H1 (cell line): ENCODE results near the gene LNPK. TPM values are rescaled to one million over a fixed set of nuclear protein-coding genes. Genes with fewer than 3 reads are reported as not detected.

Source experiments
- CTCF ChIA-PET: fragments of 300-600 bp; sonication (Branson Sonifier 250); formaldehyde crosslinking; loops from one replicate; lab custom pipeline; 2021; ENCODE audit not compliant: partially characterized antibody; lab: Charles Lee
- POLR2A ChIA-PET: fragments of 300-600 bp; sonication (Branson Sonifier 250); formaldehyde crosslinking; loops from one replicate; lab custom pipeline; 2021; ENCODE audit warnings: inconsistent platforms; ENCODE audit not compliant: partially characterized antibody; lab: Charles Lee
- DNase-seq, 2 experiments: peaks; one replicate each; pipeline versions ENCODE4 v3.0.0 to v3.0.0-alpha.2; 2010 to 2022; ENCODE audit warnings: low spot score in 2 of 2, low read depth in 1 of 2, mixed read lengths in 1 of 2
- FAIRE-seq: peaks from 2 replicates; lab custom pipeline; 2011; peaks lifted over from hg19 to GRCh38; lab: Jason Lieb, UNC
- H2AFZ ChIP-seq: 2 replicates; pipeline ENCODE4 v1.8.1; 2012; ENCODE audit warnings: low read length, inconsistent platforms
- H2AK5ac ChIP-seq: 2 replicates; pipeline ENCODE4 v1.6.1; 2013; ENCODE audit warnings: low read depth, low read length
- H2BK120ac ChIP-seq: replicated peaks from 2 replicates; pipeline ENCODE3; 2013; ENCODE audit warnings: low read depth, low read length, inconsistent platforms
- H2BK12ac ChIP-seq: 2 replicates; pipeline ENCODE4 v1.6.1; 2013; ENCODE audit warnings: low read depth, low read length
- H2BK15ac ChIP-seq: 2 replicates; pipeline ENCODE4 v1.6.1; 2013; ENCODE audit warnings: low read length
- H2BK20ac ChIP-seq: 2 replicates; pipeline ENCODE4 v1.6.1; 2013; ENCODE audit warnings: low read length
- H2BK5ac ChIP-seq: 2 replicates; pipeline ENCODE4 v1.6.1; 2013; ENCODE audit warnings: low read depth, low read length
- H3K14ac ChIP-seq: 2 replicates; pipeline ENCODE4 v1.6.1; 2013; ENCODE audit warnings: inconsistent platforms; ENCODE audit not compliant: insufficient read length
- H3K18ac ChIP-seq: 2 replicates; pipeline ENCODE4 v1.6.1; 2013; ENCODE audit warnings: low read length; ENCODE audit errors: extremely low read depth
- H3K23ac ChIP-seq: 2 replicates; pipeline ENCODE4 v1.6.1; 2013; ENCODE audit warnings: inconsistent platforms; ENCODE audit not compliant: insufficient read length
- H3K23me2 ChIP-seq: 2 replicates; pipeline ENCODE4 v1.6.1; 2013; ENCODE audit warnings: low read depth, low read length
- H3K27ac ChIP-seq: 2 replicates; pipeline ENCODE4 v1.6.1; 2011; ENCODE audit warnings: low read depth, low read length, inconsistent platforms
- H3K27me3 ChIP-seq, 4 experiments: replicated peaks in 1 of 4; 1 replicate in 1 of 4; 2 replicates in 3 of 4; pipeline versions ENCODE4 v1.6.1 to v1.8.1; 2011 to 2013; ENCODE audit warnings: low read length in 3 of 4, mild to moderate bottlenecking in 3 of 4, inconsistent platforms in 2 of 4, mixed read lengths in 2 of 4, moderate library complexity in 1 of 4; ENCODE audit not compliant: control insufficient read depth in 3 of 4, insufficient read depth in 3 of 4; ENCODE audit errors: extremely low read depth in 1 of 4
- H3K36me3 ChIP-seq, 4 experiments: 2 replicates each; pipeline versions ENCODE4 v1.6.1 to v1.8.1; 2011 to 2013; ENCODE audit warnings: mild to moderate bottlenecking in 4 of 4, low read length in 3 of 4, moderate library complexity in 2 of 4, control low read depth in 1 of 4, inconsistent platforms in 1 of 4; ENCODE audit not compliant: insufficient read depth in 4 of 4, control insufficient read depth in 2 of 4
- H3K4ac ChIP-seq: replicated peaks from 2 replicates; pipeline ENCODE3; 2013; ENCODE audit warnings: low read length, low read depth, mixed read lengths, inconsistent platforms; ENCODE audit not compliant: insufficient read length
- H3K4me1 ChIP-seq, 4 experiments: replicated peaks in 1 of 4; 1 replicate in 1 of 4; 2 replicates in 3 of 4; pipeline versions ENCODE4 v1.6.1 to v1.8.1; 2011 to 2013; ENCODE audit warnings: low read length in 3 of 4, inconsistent platforms in 2 of 4, mixed read lengths in 1 of 4; ENCODE audit not compliant: insufficient read depth in 4 of 4, control insufficient read depth in 3 of 4
- H3K4me2 ChIP-seq, 2 experiments: 2 replicates each; pipeline versions ENCODE4 v1.6.1 to v1.8.1; 2011 to 2013; ENCODE audit warnings: low read depth in 2 of 2, low read length in 2 of 2, control low read depth in 1 of 2, inconsistent platforms in 1 of 2, mild to moderate bottlenecking in 1 of 2; ENCODE audit not compliant: insufficient read depth in 1 of 2
- H3K4me3 ChIP-seq, 4 experiments: fragments of 200-600, 300-600 bp in 1 of 4; sonication (generic), shearing (Covaris generic), sonication (Bioruptor Twin) in 1 of 4; 2 replicates each; pipeline versions ENCODE4 v1.5.1 to v1.8.1; 2011 to 2016; ENCODE audit warnings: low read length in 4 of 4, low read depth in 3 of 4, control low read depth in 2 of 4, inconsistent platforms in 2 of 4, mild to moderate bottlenecking in 2 of 4, mixed read lengths in 1 of 4, moderate library complexity in 1 of 4; ENCODE audit not compliant: insufficient read depth in 2 of 4; ENCODE audit errors: extremely low read depth in 1 of 4
- H3K56ac ChIP-seq: replicated peaks from 2 replicates; pipeline ENCODE3; 2013; ENCODE audit warnings: low read depth, mild to moderate bottlenecking, mixed read lengths, low read length, inconsistent platforms; ENCODE audit not compliant: insufficient read length
- H3K79me1 ChIP-seq: 2 replicates; pipeline ENCODE4 v1.6.1; 2013; ENCODE audit warnings: low read depth, low read length, control low read depth
- H3K79me2 ChIP-seq, 2 experiments: 2 replicates each; pipeline versions ENCODE4 v1.6.1 to v1.8.1; 2012 to 2013; ENCODE audit warnings: low read length in 2 of 2, mild to moderate bottlenecking in 2 of 2, inconsistent platforms in 1 of 2; ENCODE audit not compliant: insufficient read depth in 2 of 2, control insufficient read depth in 1 of 2
- H3K9ac ChIP-seq, 4 experiments: replicated peaks in 1 of 4; 1 replicate in 1 of 4; 2 replicates in 3 of 4; pipeline versions ENCODE4 v1.6.1 to v1.8.1; 2011 to 2013; ENCODE audit warnings: low read depth in 3 of 4, low read length in 3 of 4, control low read depth in 2 of 4, mild to moderate bottlenecking in 2 of 4, moderate library complexity in 2 of 4, inconsistent platforms in 1 of 4; ENCODE audit errors: extremely low read depth in 1 of 4
- H3K9me3 ChIP-seq, 2 experiments: 2 replicates each; pipeline versions ENCODE4 v1.6.1 to v1.8.1; 2012 to 2013; ENCODE audit warnings: mild to moderate bottlenecking in 2 of 2, moderate library complexity in 2 of 2, control low read depth in 1 of 2, inconsistent platforms in 1 of 2, low read depth in 1 of 2, low read length in 1 of 2, mixed read lengths in 1 of 2; ENCODE audit not compliant: insufficient read depth in 2 of 2
- H4K20me1 ChIP-seq, 2 experiments: replicated peaks in 1 of 2; 2 replicates each; pipeline versions ENCODE3 to v1.8.1; 2011 to 2013; ENCODE audit warnings: inconsistent platforms in 2 of 2, low read length in 2 of 2, mild to moderate bottlenecking in 1 of 2; ENCODE audit not compliant: insufficient read depth in 2 of 2, control insufficient read depth in 1 of 2
- H4K5ac ChIP-seq: 2 replicates; pipeline ENCODE4 v1.6.1; 2013; ENCODE audit warnings: low read length, low read depth, mixed read lengths, inconsistent platforms; ENCODE audit not compliant: insufficient read length
- H4K8ac ChIP-seq: 2 replicates; pipeline ENCODE4 v1.8.0; 2013; ENCODE audit warnings: mild to moderate bottlenecking, moderate library complexity, low read length, inconsistent platforms; ENCODE audit not compliant: insufficient read depth; ENCODE audit errors: extremely low read depth
- H4K91ac ChIP-seq: replicated peaks from 2 replicates; pipeline ENCODE3; 2013; ENCODE audit warnings: low read length, mixed read lengths, inconsistent platforms; ENCODE audit not compliant: insufficient read length
- ATF3 ChIP-seq: IDR thresholded peaks from 2 replicates; pipeline ENCODE4 v1.6.1; 2011; ENCODE audit warnings: low read depth, mild to moderate bottlenecking, low read length; ENCODE audit not compliant: insufficient read depth
- HDAC2 ChIP-seq, 2 experiments: fragments of 300-600 bp in 1 of 2; sonication (generic) in 1 of 2; IDR thresholded peaks; 2 replicates each; pipeline ENCODE4 v1.6.1; 2011 to 2012; ENCODE audit warnings: low read depth in 2 of 2, low read length in 2 of 2, mild to moderate bottlenecking in 2 of 2, moderate library complexity in 2 of 2, borderline replicate concordance in 1 of 2, inconsistent platforms in 1 of 2
- JUND ChIP-seq: IDR thresholded peaks from 2 replicates; pipeline ENCODE4 v1.6.1; 2011; ENCODE audit warnings: mild to moderate bottlenecking, improper control_type of control experiment, low read length
- KDM1A ChIP-seq: fragments of 200-600, 300-600 bp; sonication (generic); IDR thresholded peaks from 2 replicates; pipeline ENCODE4 v1.7.1; 2016; ENCODE audit warnings: mild to moderate bottlenecking, low read length, borderline replicate concordance
- KDM5A ChIP-seq: fragments of 200-600 bp; IDR thresholded peaks from 2 replicates; pipeline ENCODE4 v1.7.1; 2012; ENCODE audit warnings: mild to moderate bottlenecking, low read length, inconsistent platforms, mixed read lengths
- NRF1 ChIP-seq: IDR thresholded peaks from 2 replicates; pipeline ENCODE4 v1.6.1; 2011; ENCODE audit warnings: mild to moderate bottlenecking, low read depth, low read length, improper control_type of control experiment
- POLR2AphosphoS5 ChIP-seq: IDR thresholded peaks from 2 replicates; pipeline ENCODE4 v1.6.1; 2011; ENCODE audit warnings: low read depth, low read length
- SP1 ChIP-seq: IDR thresholded peaks from 2 replicates; pipeline ENCODE4 v1.6.1; 2011; ENCODE audit warnings: low read depth, low read length
- SRF ChIP-seq: IDR thresholded peaks from 2 replicates; pipeline ENCODE4 v1.6.1; 2011; ENCODE audit warnings: mild to moderate bottlenecking, low read depth, low read length, moderate library complexity
- SUZ12 ChIP-seq: fragments of 200-600 bp; sonication (generic); IDR thresholded peaks from 2 replicates; pipeline ENCODE4 v1.6.1; 2012; ENCODE audit warnings: mild to moderate bottlenecking, inconsistent platforms, low read length, moderate library complexity, mixed read lengths
- TAF7 ChIP-seq: optimal IDR thresholded peaks from 2 replicates; pipeline ENCODE3; 2011; ENCODE audit warnings: low read depth, mild to moderate bottlenecking, inconsistent platforms, low read length, moderate library complexity, borderline replicate concordance
- TBP ChIP-seq: IDR thresholded peaks from 2 replicates; pipeline ENCODE4 v1.6.1; 2011; ENCODE audit warnings: low read depth, low read length, improper control_type of control experiment
- TEAD4 ChIP-seq: IDR thresholded peaks from 2 replicates; pipeline ENCODE4 v1.6.1; 2012; ENCODE audit warnings: low read depth, low read length, inconsistent platforms, mixed read lengths
- YY1 ChIP-seq: IDR thresholded peaks from 2 replicates; pipeline ENCODE4 v1.6.1; 2011; ENCODE audit warnings: low read depth, mild to moderate bottlenecking, low read length
- WGBS, 2 experiments: shearing (Covaris generic) in 1 of 2; methylation state at CpG; one replicate each; pipeline versions ENCODE4 v1.1.6 to v1.1.7; 2013 to 2015; ENCODE audit warnings: low lambda C conversion rate in 2 of 2, mixed read lengths in 2 of 2, inconsistent platforms in 1 of 2, low coverage in 1 of 2, missing lambda C conversion rate in 1 of 2; ENCODE audit not compliant: insufficient replicate concordance in 2 of 2, insufficient coverage in 1 of 2, insufficient read length in 1 of 2; ENCODE audit errors: extremely low coverage in 1 of 2, missing lambda C conversion rate in 1 of 2; 5-methylcytosine and 5-hydroxymethylcytosine counted together
- polyA plus RNA-seq, 7 experiments: library from polyadenylated mRNA; depleted of rRNA in 3 of 7; stranded (reverse) in 5 of 7; unstranded in 2 of 7; fragments of >200 nt in 5 of 7; fragments of 200-250 nt in 2 of 7; gene quantifications; 1 replicate in 5 of 7; 2 replicates in 1 of 7; 4 replicates in 1 of 7; pipeline versions ENCODE4 v1.2.1 to v1.2.3, GENCODE V29; 2011 to 2013; ENCODE audit warnings: missing spikeins in 2 of 7, mixed read lengths in 2 of 7
- total RNA-seq: library from RNA; stranded (reverse); fragmentation: NEBNext Ultra II Directional; extraction: Animal tissue kit (Norgen Biotek cat#: 25700); gene quantifications from 2 replicates; pipeline ENCODE4 v1.2.1, GENCODE V29; 2021

The LNPK gene
- total and polyA plus RNA-seq, 2 of the 8 experiments (the other 6 are each of a cell fraction or from before 2014, with no cell fraction given), result 3.1 to 10.3 TPM

GRCh38 chr2:175932675-175933074 is 69.4 kb downstream of the LNPK start:
- POLR2A ChIA-PET, result no interaction called here
- no peak overlapping the region for H4K5ac ChIP-seq
- no peaks in the 10 kb centered on the region for H3K79me2 ChIP-seq
- H3K36me3 ChIP-seq, result peaks cover 0 to 4% (median 0%) of the 10 kb centered on the region in 4 experiments; a peak in 1 of 8 replicates
- H3K56ac ChIP-seq, result no peak overlapping the region
- H3K18ac ChIP-seq, result no peak overlapping the region
- no peaks in the 10 kb centered on the region for H3K23me2 ChIP-seq
- FAIRE-seq, result no peak
- no peaks in the 10 kb centered on the region for H3K4me1 ChIP-seq
- no peak overlapping the region for H4K8ac ChIP-seq
- H3K9me3 ChIP-seq, result no peaks in the 10 kb centered on the region
- H3K27ac ChIP-seq, result no peak overlapping the region
- no peak overlapping the region for H2BK5ac ChIP-seq
- no peak for DNase-seq
- H2BK20ac ChIP-seq, result no peak overlapping the region
- no peaks in the 10 kb centered on the region for H3K79me1 ChIP-seq
- H3K9ac ChIP-seq, result no peak overlapping the region
- H4K20me1 ChIP-seq, result no peaks in the 10 kb centered on the region
- H2AK5ac ChIP-seq, result no peak overlapping the region
- H3K23ac ChIP-seq, result no peak overlapping the region
- H4K91ac ChIP-seq, result no peak overlapping the region
- WGBS, 2 experiments, result 87% methylated on average over 2 of the region's 2 CpGs; no CpG with 5 or more reads in 1 of the 2 experiments
- H2BK12ac ChIP-seq, result no peak overlapping the region
- TF ChIP-seq ATF3 (no peak), TAF7 (no peak), SP1 (no peak), POLR2AphosphoS5 (no peak), SUZ12 (no peak), SRF (no peak), NRF1 (no peak), HDAC2 (IDR thresholded peaks at IDR 0.05; ENCODE audit: borderline replicate concordance in 1 of 2, low read depth in 2 of 2, low read length in 2 of 2) (no peak), KDM5A (no peak), TBP (no peak), JUND (no peak), KDM1A (no peak), YY1 (no peak), TEAD4 (no peak)
- H2BK15ac ChIP-seq, result no peak overlapping the region
- H2BK120ac ChIP-seq, result no peak overlapping the region
- CTCF ChIA-PET, result no interaction called here
- no peak overlapping the region for H2AFZ ChIP-seq
- no peak overlapping the region for H3K14ac ChIP-seq
- no peaks in the 10 kb centered on the region for H3K27me3 ChIP-seq
- no peak overlapping the region for H3K4ac ChIP-seq
- no peak overlapping the region for H3K4me3 ChIP-seq
- H3K4me2 ChIP-seq, result no peak overlapping the region
